H1 (cell line): ENCODE data around the gene FGF13. TPM values are rescaled to one million over a fixed set of nuclear protein-coding genes. Genes with fewer than 3 reads are reported as not detected.

Source experiments
- CTCF ChIA-PET: fragments of 300-600 bp; sonication (Branson Sonifier 250); formaldehyde crosslinking; loops from one replicate; lab custom pipeline; 2021; ENCODE audit not compliant: partially characterized antibody; lab: Charles Lee
- POLR2A ChIA-PET: fragments of 300-600 bp; sonication (Branson Sonifier 250); formaldehyde crosslinking; loops from one replicate; lab custom pipeline; 2021; ENCODE audit warnings: inconsistent platforms; ENCODE audit not compliant: partially characterized antibody; lab: Charles Lee
- DNase-seq, 2 experiments: peaks; one replicate each; pipeline versions ENCODE4 v3.0.0 to v3.0.0-alpha.2; 2010 to 2022; ENCODE audit warnings: low spot score in 2 of 2, low read depth in 1 of 2, mixed read lengths in 1 of 2
- FAIRE-seq: peaks from 2 replicates; lab custom pipeline; 2011; peaks lifted over from hg19 to GRCh38; lab: Jason Lieb, UNC
- H2AFZ ChIP-seq: 2 replicates; pipeline ENCODE4 v1.8.1; 2012; ENCODE audit warnings: low read length, inconsistent platforms
- H2AK5ac ChIP-seq: 2 replicates; pipeline ENCODE4 v1.6.1; 2013; ENCODE audit warnings: low read depth, low read length
- H2BK120ac ChIP-seq: replicated peaks from 2 replicates; pipeline ENCODE3; 2013; ENCODE audit warnings: low read depth, low read length, inconsistent platforms
- H2BK12ac ChIP-seq: 2 replicates; pipeline ENCODE4 v1.6.1; 2013; ENCODE audit warnings: low read depth, low read length
- H2BK15ac ChIP-seq: 2 replicates; pipeline ENCODE4 v1.6.1; 2013; ENCODE audit warnings: low read length
- H2BK20ac ChIP-seq: 2 replicates; pipeline ENCODE4 v1.6.1; 2013; ENCODE audit warnings: low read length
- H2BK5ac ChIP-seq: 2 replicates; pipeline ENCODE4 v1.6.1; 2013; ENCODE audit warnings: low read depth, low read length
- H3K14ac ChIP-seq: 2 replicates; pipeline ENCODE4 v1.6.1; 2013; ENCODE audit warnings: inconsistent platforms; ENCODE audit not compliant: insufficient read length
- H3K18ac ChIP-seq: 2 replicates; pipeline ENCODE4 v1.6.1; 2013; ENCODE audit warnings: low read length; ENCODE audit errors: extremely low read depth
- H3K23ac ChIP-seq: 2 replicates; pipeline ENCODE4 v1.6.1; 2013; ENCODE audit warnings: inconsistent platforms; ENCODE audit not compliant: insufficient read length
- H3K23me2 ChIP-seq: 2 replicates; pipeline ENCODE4 v1.6.1; 2013; ENCODE audit warnings: low read depth, low read length
- H3K27ac ChIP-seq: 2 replicates; pipeline ENCODE4 v1.6.1; 2011; ENCODE audit warnings: low read depth, low read length, inconsistent platforms
- H3K27me3 ChIP-seq, 4 experiments: replicated peaks in 1 of 4; 1 replicate in 1 of 4; 2 replicates in 3 of 4; pipeline versions ENCODE4 v1.6.1 to v1.8.1; 2011 to 2013; ENCODE audit warnings: low read length in 3 of 4, mild to moderate bottlenecking in 3 of 4, inconsistent platforms in 2 of 4, mixed read lengths in 2 of 4, moderate library complexity in 1 of 4; ENCODE audit not compliant: control insufficient read depth in 3 of 4, insufficient read depth in 3 of 4; ENCODE audit errors: extremely low read depth in 1 of 4
- H3K36me3 ChIP-seq, 4 experiments: 2 replicates each; pipeline versions ENCODE4 v1.6.1 to v1.8.1; 2011 to 2013; ENCODE audit warnings: mild to moderate bottlenecking in 4 of 4, low read length in 3 of 4, moderate library complexity in 2 of 4, control low read depth in 1 of 4, inconsistent platforms in 1 of 4; ENCODE audit not compliant: insufficient read depth in 4 of 4, control insufficient read depth in 2 of 4
- H3K4ac ChIP-seq: replicated peaks from 2 replicates; pipeline ENCODE3; 2013; ENCODE audit warnings: low read length, low read depth, mixed read lengths, inconsistent platforms; ENCODE audit not compliant: insufficient read length
- H3K4me1 ChIP-seq, 4 experiments: replicated peaks in 1 of 4; 1 replicate in 1 of 4; 2 replicates in 3 of 4; pipeline versions ENCODE4 v1.6.1 to v1.8.1; 2011 to 2013; ENCODE audit warnings: low read length in 3 of 4, inconsistent platforms in 2 of 4, mixed read lengths in 1 of 4; ENCODE audit not compliant: insufficient read depth in 4 of 4, control insufficient read depth in 3 of 4
- H3K4me2 ChIP-seq, 2 experiments: 2 replicates each; pipeline versions ENCODE4 v1.6.1 to v1.8.1; 2011 to 2013; ENCODE audit warnings: low read depth in 2 of 2, low read length in 2 of 2, control low read depth in 1 of 2, inconsistent platforms in 1 of 2, mild to moderate bottlenecking in 1 of 2; ENCODE audit not compliant: insufficient read depth in 1 of 2
- H3K4me3 ChIP-seq, 4 experiments: fragments of 200-600, 300-600 bp in 1 of 4; sonication (generic), shearing (Covaris generic), sonication (Bioruptor Twin) in 1 of 4; 2 replicates each; pipeline versions ENCODE4 v1.5.1 to v1.8.1; 2011 to 2016; ENCODE audit warnings: low read length in 4 of 4, low read depth in 3 of 4, control low read depth in 2 of 4, inconsistent platforms in 2 of 4, mild to moderate bottlenecking in 2 of 4, mixed read lengths in 1 of 4, moderate library complexity in 1 of 4; ENCODE audit not compliant: insufficient read depth in 2 of 4; ENCODE audit errors: extremely low read depth in 1 of 4
- H3K56ac ChIP-seq: replicated peaks from 2 replicates; pipeline ENCODE3; 2013; ENCODE audit warnings: low read depth, mild to moderate bottlenecking, mixed read lengths, low read length, inconsistent platforms; ENCODE audit not compliant: insufficient read length
- H3K79me1 ChIP-seq: 2 replicates; pipeline ENCODE4 v1.6.1; 2013; ENCODE audit warnings: low read depth, low read length, control low read depth
- H3K79me2 ChIP-seq, 2 experiments: 2 replicates each; pipeline versions ENCODE4 v1.6.1 to v1.8.1; 2012 to 2013; ENCODE audit warnings: low read length in 2 of 2, mild to moderate bottlenecking in 2 of 2, inconsistent platforms in 1 of 2; ENCODE audit not compliant: insufficient read depth in 2 of 2, control insufficient read depth in 1 of 2
- H3K9ac ChIP-seq, 4 experiments: replicated peaks in 1 of 4; 1 replicate in 1 of 4; 2 replicates in 3 of 4; pipeline versions ENCODE4 v1.6.1 to v1.8.1; 2011 to 2013; ENCODE audit warnings: low read depth in 3 of 4, low read length in 3 of 4, control low read depth in 2 of 4, mild to moderate bottlenecking in 2 of 4, moderate library complexity in 2 of 4, inconsistent platforms in 1 of 4; ENCODE audit errors: extremely low read depth in 1 of 4
- H3K9me3 ChIP-seq, 2 experiments: 2 replicates each; pipeline versions ENCODE4 v1.6.1 to v1.8.1; 2012 to 2013; ENCODE audit warnings: mild to moderate bottlenecking in 2 of 2, moderate library complexity in 2 of 2, control low read depth in 1 of 2, inconsistent platforms in 1 of 2, low read depth in 1 of 2, low read length in 1 of 2, mixed read lengths in 1 of 2; ENCODE audit not compliant: insufficient read depth in 2 of 2
- H4K20me1 ChIP-seq, 2 experiments: replicated peaks in 1 of 2; 2 replicates each; pipeline versions ENCODE3 to v1.8.1; 2011 to 2013; ENCODE audit warnings: inconsistent platforms in 2 of 2, low read length in 2 of 2, mild to moderate bottlenecking in 1 of 2; ENCODE audit not compliant: insufficient read depth in 2 of 2, control insufficient read depth in 1 of 2
- H4K5ac ChIP-seq: 2 replicates; pipeline ENCODE4 v1.6.1; 2013; ENCODE audit warnings: low read length, low read depth, mixed read lengths, inconsistent platforms; ENCODE audit not compliant: insufficient read length
- H4K8ac ChIP-seq: 2 replicates; pipeline ENCODE4 v1.8.0; 2013; ENCODE audit warnings: mild to moderate bottlenecking, moderate library complexity, low read length, inconsistent platforms; ENCODE audit not compliant: insufficient read depth; ENCODE audit errors: extremely low read depth
- H4K91ac ChIP-seq: replicated peaks from 2 replicates; pipeline ENCODE3; 2013; ENCODE audit warnings: low read length, mixed read lengths, inconsistent platforms; ENCODE audit not compliant: insufficient read length
- ASH2L ChIP-seq: fragments of 200-600, 300-600 bp; sonication (generic); IDR thresholded peaks from one replicate; pipeline ENCODE4 v1.7.1; 2017; ENCODE audit warnings: low read length
- EP300 ChIP-seq, 2 experiments: IDR thresholded peaks; 1 replicate in 1 of 2; 2 replicates in 1 of 2; pipeline ENCODE4 v1.6.1; 2011 to 2012; ENCODE audit warnings: low read depth in 2 of 2, low read length in 2 of 2, mild to moderate bottlenecking in 2 of 2, borderline replicate concordance in 1 of 2, inconsistent platforms in 1 of 2, moderate library complexity in 1 of 2
- HDAC2 ChIP-seq, 2 experiments: fragments of 300-600 bp in 1 of 2; sonication (generic) in 1 of 2; IDR thresholded peaks; 2 replicates each; pipeline ENCODE4 v1.6.1; 2011 to 2012; ENCODE audit warnings: low read depth in 2 of 2, low read length in 2 of 2, mild to moderate bottlenecking in 2 of 2, moderate library complexity in 2 of 2, borderline replicate concordance in 1 of 2, inconsistent platforms in 1 of 2
- KDM4A ChIP-seq: IDR thresholded peaks from one replicate; pipeline ENCODE4 v1.7.1; 2012; ENCODE audit warnings: low read depth, mild to moderate bottlenecking, moderate library complexity, low read length, inconsistent platforms; ENCODE audit not compliant: severe bottlenecking
- MAFK ChIP-seq: IDR thresholded peaks from 2 replicates; pipeline ENCODE4 v1.6.1; 2012; ENCODE audit warnings: low read depth, mild to moderate bottlenecking, improper control_type of control experiment, low read length
- PHF8 ChIP-seq: fragments of 200-600 bp; sonication (generic); conservative IDR thresholded peaks from 2 replicates; pipeline ENCODE4 v1.7.1; 2012; ENCODE audit warnings: low read depth, mild to moderate bottlenecking, inconsistent platforms, low read length, moderate library complexity
- RBBP5 ChIP-seq: IDR thresholded peaks from 2 replicates; pipeline ENCODE4 v1.7.1; 2012; ENCODE audit warnings: low read depth, mild to moderate bottlenecking, inconsistent platforms, low read length, moderate library complexity, borderline replicate concordance
- SIN3A ChIP-seq, 2 experiments: IDR thresholded peaks in 1 of 2; conservative IDR thresholded peaks in 1 of 2; 2 replicates each; pipeline ENCODE4 v1.6.1; 2011 to 2012; ENCODE audit warnings: low read length in 2 of 2, improper control_type of control experiment in 1 of 2, low read depth in 1 of 2, mild to moderate bottlenecking in 1 of 2
- TAF1 ChIP-seq: IDR thresholded peaks from 2 replicates; pipeline ENCODE4 v1.6.1; 2011; ENCODE audit warnings: mild to moderate bottlenecking, low read depth, low read length
- WGBS, 2 experiments: shearing (Covaris generic) in 1 of 2; methylation state at CpG; one replicate each; pipeline versions ENCODE4 v1.1.6 to v1.1.7; 2013 to 2015; ENCODE audit warnings: low lambda C conversion rate in 2 of 2, mixed read lengths in 2 of 2, inconsistent platforms in 1 of 2, low coverage in 1 of 2, missing lambda C conversion rate in 1 of 2; ENCODE audit not compliant: insufficient replicate concordance in 2 of 2, insufficient coverage in 1 of 2, insufficient read length in 1 of 2; ENCODE audit errors: extremely low coverage in 1 of 2, missing lambda C conversion rate in 1 of 2; 5-methylcytosine and 5-hydroxymethylcytosine counted together
- polyA plus RNA-seq, 7 experiments: library from polyadenylated mRNA; depleted of rRNA in 3 of 7; stranded (reverse) in 5 of 7; unstranded in 2 of 7; fragments of >200 nt in 5 of 7; fragments of 200-250 nt in 2 of 7; gene quantifications; 1 replicate in 5 of 7; 2 replicates in 1 of 7; 4 replicates in 1 of 7; pipeline versions ENCODE4 v1.2.1 to v1.2.3, GENCODE V29; 2011 to 2013; ENCODE audit warnings: missing spikeins in 2 of 7, mixed read lengths in 2 of 7
- total RNA-seq: library from RNA; stranded (reverse); fragmentation: NEBNext Ultra II Directional; extraction: Animal tissue kit (Norgen Biotek cat#: 25700); gene quantifications from 2 replicates; pipeline ENCODE4 v1.2.1, GENCODE V29; 2021
- TF ChIP-seq, protein P1 (sequence below): IDR thresholded peaks from 2 replicates; pipeline ENCODE4 v1.6.1; 2012; ENCODE audit warnings: inconsistent platforms

Gene FGF13
- total and polyA plus RNA-seq, 2 of the 8 experiments (the other 6 are each of a cell fraction or from before 2014, with no cell fraction given) = 10.1 to 36.1 TPM

- FAIRE-seq = no peak
- 0% methylated on average over 25 of the region's 51 CpGs; no CpG with 5 or more reads in 1 of the 2 experiments for WGBS, 2 experiments
- H3K27ac ChIP-seq = no peak overlapping the region
These were observed 613 bp downstream of the FGF13 start for GRCh38 chrX:138710866-138711341.

More at GRCh38 chrX:138710866-138711341, 613 bp downstream of the FGF13 start:
- Histone ChIP-seq H2BK12ac (no peak overlapping the region), H3K14ac (no peak overlapping the region), H2BK5ac (no peak overlapping the region), H3K23me2 (no peaks in the 10 kb centered on the region), H3K9me3 (no peaks in the 10 kb centered on the region), H2AK5ac (no peak overlapping the region), H3K4me2 (peak overlapping the region; percentile 88 to 99), H3K4ac (no peak overlapping the region), H3K9ac (peak overlapping the region in 2 of 4 experiments; percentile 42 to 59; a peak in 5 of 7 replicates), H3K79me2 (peaks cover 0 to 28% of the 10 kb centered on the region in 2 experiments; a peak in 2 of 4 replicates), H2BK15ac (no peak overlapping the region), H4K5ac (peak overlapping the region; percentile 72), H4K91ac (no peak overlapping the region), H2BK120ac (no peak overlapping the region), H4K8ac (peak overlapping the region; percentile 79; the same call in 1 of the 2 replicates), H3K23ac (no peak overlapping the region), H3K18ac (no peak overlapping the region), H3K27me3 (no peaks in the 10 kb centered on the region), H2BK20ac (no peak overlapping the region), H4K20me1 (peaks cover 0 to 2% of the 10 kb centered on the region in 2 experiments), H3K56ac (no peak overlapping the region), H2AFZ (no peak overlapping the region), H3K4me3 (peak overlapping the region; percentile 65 to 82 (median 72)), H3K36me3 (peaks cover 0 to 14% (median 0%) of the 10 kb centered on the region in 4 experiments; a peak in 1 of 8 replicates), H3K4me1 (no peaks in the 10 kb centered on the region; a peak in 3 of 7 replicates), H3K79me1 (no peaks in the 10 kb centered on the region)
- ChIA-PET POLR2A (interaction anchor here (0.7 to 3.2 kb wide), 7 partner anchors 8 to 519 kb away, joined by 3 to 17 read pairs (median 4); no protein-coding TSS in a partner anchor), CTCF (interaction anchor here (1.7 kb wide), 1 partner anchor 11 kb away, joined by 5 read pairs; no protein-coding TSS in a partner anchor)
- no peak for TF ChIP-seq MAFK
- TF ChIP-seq EP300 (IDR thresholded peaks at IDR 0.05; ENCODE audit: borderline replicate concordance in 1 of 2, low read depth in 2 of 2, low read length in 2 of 2) = no peak
- TF ChIP-seq SIN3A (conservative IDR thresholded peaks at IDR 0.05 in 1 of 2, IDR thresholded peaks at IDR 0.05 in 1 of 2; ENCODE audit: low read depth in 1 of 2, low read length in 2 of 2) = 0 out of 4 replicates have a peak, but pooled peaks of 1 of the 2 experiments have one; percentile 33
- peak; percentile 80 for TF ChIP-seq ASH2L
- TF ChIP-seq PHF8 = 0 out of 2 replicates have a peak, but pooled peaks have one; percentile 27
- TF ChIP-seq, protein P1, sequence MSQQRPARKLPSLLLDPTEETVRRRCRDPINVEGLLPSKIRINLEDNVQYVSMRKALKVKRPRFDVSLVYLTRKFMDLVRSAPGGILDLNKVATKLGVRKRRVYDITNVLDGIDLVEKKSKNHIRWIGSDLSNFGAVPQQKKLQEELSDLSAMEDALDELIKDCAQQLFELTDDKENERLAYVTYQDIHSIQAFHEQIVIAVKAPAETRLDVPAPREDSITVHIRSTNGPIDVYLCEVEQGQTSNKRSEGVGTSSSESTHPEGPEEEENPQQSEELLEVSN = peak; percentile 35
- TF ChIP-seq RBBP5 = 0 out of 2 replicates have a peak, but pooled peaks have one; percentile 64
- peak; percentile 30 for TF ChIP-seq KDM4A
- no peak for TF ChIP-seq HDAC2 (IDR thresholded peaks at IDR 0.05; ENCODE audit: borderline replicate concordance in 1 of 2, low read depth in 2 of 2, low read length in 2 of 2)
- TF ChIP-seq TAF1 = 0 out of 2 replicates have a peak, but pooled peaks have one; percentile 20
- peak in 1 of 2 experiments; percentile 49 for DNase-seq
